Measurements from ENCODE around the gene C1QTNF8.

The C1QTNF8 gene

DNA sequence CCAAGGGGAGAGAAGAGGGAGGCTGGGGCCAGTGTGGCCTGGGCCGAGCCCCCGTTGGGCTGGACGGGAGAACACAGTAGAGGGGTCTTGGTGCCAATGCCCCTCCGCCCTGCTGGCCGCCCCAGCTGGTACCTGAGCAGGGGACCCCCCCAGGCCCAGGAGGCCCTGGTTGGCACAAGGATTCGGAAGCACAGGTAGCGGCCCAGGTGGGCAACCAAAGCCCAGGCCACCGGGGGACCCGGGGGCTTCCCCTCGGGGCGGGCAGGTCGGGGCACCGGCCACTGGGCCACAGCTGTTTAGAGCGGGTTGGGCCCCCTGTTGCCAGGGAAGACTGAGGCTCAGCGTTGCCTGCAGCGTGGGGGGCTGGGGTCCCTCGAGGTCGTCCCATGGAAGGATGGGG, 28.2 kb upstream of the C1QTNF8 start:
- no peak for DNase-seq (ENCODE audit: low spot score)
- no peak for TF ChIP-seq CTCF (IDR thresholded peaks at IDR 0.05; ENCODE audit: borderline replicate concordance, control extremely low read depth, extremely low read depth, insufficient read depth, missing control alignments)
- in situ Hi-C loops (cut with MboI; ENCODE audit: low sequenced_read_pairs, unreplicated experiment): no loop called here

- DNase-seq (ENCODE audit: low spot score): no peak
- in situ Hi-C loops (cut with MboI; ENCODE audit: low sequenced_read_pairs, unreplicated experiment): no loop called here
- no peak for TF ChIP-seq CTCF (IDR thresholded peaks at IDR 0.05; ENCODE audit: borderline replicate concordance, control extremely low read depth, extremely low read depth, insufficient read depth, missing control alignments)
These were observed 27.6 kb upstream of the C1QTNF8 start for GRCh38 chr16:1123525-1124230.

DNA sequence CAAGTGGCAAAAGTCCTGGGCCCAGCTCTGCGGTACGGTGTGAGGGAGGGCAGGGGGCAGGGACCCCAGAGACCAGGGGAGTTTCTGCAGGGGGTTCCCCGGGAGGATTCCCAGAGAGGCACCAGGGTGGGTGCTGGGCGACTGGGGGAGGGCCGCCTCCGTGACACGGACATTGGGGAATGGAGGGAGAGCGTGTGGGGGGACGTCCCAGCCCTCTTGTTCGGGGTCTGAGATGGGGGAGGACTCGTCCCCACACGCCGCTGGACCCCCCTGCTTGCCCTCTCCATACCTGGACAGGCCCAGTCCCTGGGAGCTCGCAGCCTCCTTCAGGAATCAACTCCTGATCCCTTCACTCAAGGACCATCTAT, 26.3 kb upstream of the C1QTNF8 start:
- no peak for DNase-seq (ENCODE audit: low spot score)
- TF ChIP-seq CTCF (IDR thresholded peaks at IDR 0.05; ENCODE audit: borderline replicate concordance, control extremely low read depth, extremely low read depth, insufficient read depth, missing control alignments): no peak
- in situ Hi-C loops (cut with MboI; ENCODE audit: low sequenced_read_pairs, unreplicated experiment): no loop called here

GRCh38 chr16:1121601-1122397, 25.8 kb upstream of the C1QTNF8 start:
- no peak for TF ChIP-seq CTCF (IDR thresholded peaks at IDR 0.05; ENCODE audit: borderline replicate concordance, control extremely low read depth, extremely low read depth, insufficient read depth, missing control alignments)
- in situ Hi-C loops (cut with MboI; ENCODE audit: low sequenced_read_pairs, unreplicated experiment): no loop called here
- DNase-seq (ENCODE audit: low spot score): no peak

GRCh38 chr16:1121009-1121408, 25.0 kb upstream of the C1QTNF8 start:
- TF ChIP-seq CTCF (IDR thresholded peaks at IDR 0.05; ENCODE audit: borderline replicate concordance, control extremely low read depth, extremely low read depth, insufficient read depth, missing control alignments): no peak
- in situ Hi-C loops (cut with MboI; ENCODE audit: low sequenced_read_pairs, unreplicated experiment): no loop called here
- no peak for DNase-seq (ENCODE audit: low spot score)

DNA sequence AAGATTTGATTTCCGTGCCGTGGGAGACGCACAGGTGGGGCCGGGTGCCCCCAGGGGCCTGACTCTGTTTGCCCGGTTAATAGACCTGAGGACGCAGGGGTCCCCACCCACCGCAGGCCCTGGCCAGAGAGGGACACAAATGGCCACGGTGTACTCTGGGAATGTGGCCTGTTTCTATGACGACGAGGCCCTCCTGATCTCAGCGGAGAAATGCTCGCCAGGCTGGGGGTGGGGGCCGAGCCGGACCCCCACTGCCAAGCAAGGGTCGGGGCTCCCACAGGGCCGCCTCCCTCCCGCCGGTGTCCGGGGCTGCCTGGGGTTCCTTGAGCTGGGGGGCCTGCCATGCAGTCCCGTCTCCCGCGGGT, 24.5 kb upstream of the C1QTNF8 start:
- TF ChIP-seq CTCF (IDR thresholded peaks at IDR 0.05; ENCODE audit: borderline replicate concordance, control extremely low read depth, extremely low read depth, insufficient read depth, missing control alignments): no peak
- in situ Hi-C loops (cut with MboI; ENCODE audit: low sequenced_read_pairs, unreplicated experiment): no loop called here
- DNase-seq (ENCODE audit: low spot score): no peak

All from GM13976 (cell line).